UCSD-AML1 (cell line): Measurements from ENCODE around the gene JPH3.

Experiments used
- DNase-seq: peaks from one replicate; lab custom pipeline; 2025; ENCODE audit not compliant: unreplicated experiment; lab: John Stamatoyannopoulos, UW

Gene JPH3

DNA sequence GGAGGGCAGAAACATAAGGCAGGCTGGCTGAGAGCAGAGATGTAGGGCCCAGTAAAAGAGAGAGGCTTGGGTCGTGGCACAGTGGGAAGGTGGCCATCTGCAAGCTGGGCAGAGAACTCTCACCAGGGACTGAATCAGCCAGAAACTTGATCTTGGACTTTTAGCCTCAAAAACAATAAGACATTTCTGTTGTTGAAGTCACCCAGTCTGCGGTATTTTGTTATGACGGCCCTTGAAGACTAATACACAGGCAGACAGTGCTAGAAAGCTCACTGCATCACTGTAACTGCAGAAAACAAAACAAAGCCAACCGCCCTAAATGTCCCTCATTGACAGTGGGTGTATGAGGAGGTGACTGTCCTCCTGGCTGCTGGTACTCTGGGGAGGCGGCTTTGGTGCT is 3.9 kb upstream of the JPH3 start:
- DNase-seq = no peak

DNA sequence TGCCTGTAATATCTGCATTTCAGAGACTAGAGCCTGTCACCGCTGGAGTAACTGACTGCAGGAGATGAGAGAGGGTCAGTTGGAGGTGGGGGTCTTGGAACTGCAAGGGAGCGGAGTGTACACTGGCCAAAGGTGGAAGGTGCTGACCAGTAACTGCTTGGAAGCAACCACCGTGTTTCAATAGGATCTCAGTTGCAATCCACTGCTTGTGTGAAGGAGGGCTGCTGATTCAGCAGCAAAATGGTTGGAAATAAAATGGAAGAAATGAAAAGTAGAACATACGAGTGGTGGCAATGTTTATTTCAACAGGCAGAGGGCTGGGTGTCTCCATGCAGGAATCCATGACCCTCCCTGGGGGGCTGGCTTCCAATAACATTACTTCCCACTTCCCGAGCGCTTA is 2.1 kb upstream of the JPH3 start:
- no peak for DNase-seq

- DNase-seq = no peak
These were observed 817 bp upstream of the JPH3 start for GRCh38 chr16:87601401-87601981.

- DNase-seq = no peak
These were observed 744 bp downstream of the JPH3 start for GRCh38 chr16:87602821-87603683.

DNA sequence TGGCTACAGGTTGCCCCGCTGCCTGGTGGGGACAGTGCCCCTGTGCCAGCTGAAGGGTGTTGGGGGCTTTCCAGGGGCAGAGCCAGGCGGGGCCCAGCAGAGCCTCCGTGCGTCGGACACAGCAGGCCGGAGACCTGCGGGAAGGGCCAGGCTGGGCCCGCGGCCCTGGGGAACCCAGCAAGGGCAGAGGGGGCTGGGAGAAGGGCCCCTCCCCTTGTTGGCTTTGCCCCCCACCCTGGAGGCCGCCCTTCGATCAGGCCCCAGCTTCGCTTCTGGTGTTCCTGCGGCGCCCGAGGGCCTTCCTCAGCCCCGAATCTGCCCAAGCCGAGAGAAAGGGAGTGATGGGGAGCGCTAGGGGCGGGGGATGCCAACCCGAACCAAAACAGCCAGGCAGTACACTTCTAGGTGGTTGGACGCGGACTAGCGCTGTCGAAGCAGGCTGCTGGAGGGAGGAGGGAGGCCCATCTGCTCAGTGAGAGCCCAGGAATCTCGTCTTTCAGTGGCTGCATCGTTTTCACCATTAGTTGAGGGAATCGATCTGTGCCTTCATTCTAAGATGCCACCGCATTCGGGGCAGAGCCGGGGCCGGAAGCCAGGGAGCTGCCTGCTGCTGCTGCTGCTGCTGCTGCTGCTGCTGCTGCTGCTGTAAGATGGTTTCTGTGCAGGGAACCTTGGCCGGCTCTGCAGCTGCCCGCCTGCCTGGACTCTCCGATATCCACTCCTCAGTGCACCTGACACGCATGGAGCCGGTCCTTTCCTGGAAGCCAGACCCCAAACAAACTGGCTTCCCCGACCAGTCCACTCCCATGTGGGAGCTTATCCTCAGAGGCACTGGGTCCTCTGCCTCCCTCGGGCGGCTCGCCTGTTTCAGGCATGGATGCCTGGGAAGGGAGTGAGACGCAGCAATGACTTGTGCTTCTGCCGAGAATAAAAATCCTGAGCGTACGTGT is 1.7 kb downstream of the JPH3 start:
- DNase-seq = no peak

GRCh38 chr16:87604634-87605111 is 2.4 kb downstream of the JPH3 start:
- DNase-seq = no peak

- no peak for DNase-seq
These were observed 4.9 kb downstream of the JPH3 start for GRCh38 chr16:87607223-87607622.

DNA sequence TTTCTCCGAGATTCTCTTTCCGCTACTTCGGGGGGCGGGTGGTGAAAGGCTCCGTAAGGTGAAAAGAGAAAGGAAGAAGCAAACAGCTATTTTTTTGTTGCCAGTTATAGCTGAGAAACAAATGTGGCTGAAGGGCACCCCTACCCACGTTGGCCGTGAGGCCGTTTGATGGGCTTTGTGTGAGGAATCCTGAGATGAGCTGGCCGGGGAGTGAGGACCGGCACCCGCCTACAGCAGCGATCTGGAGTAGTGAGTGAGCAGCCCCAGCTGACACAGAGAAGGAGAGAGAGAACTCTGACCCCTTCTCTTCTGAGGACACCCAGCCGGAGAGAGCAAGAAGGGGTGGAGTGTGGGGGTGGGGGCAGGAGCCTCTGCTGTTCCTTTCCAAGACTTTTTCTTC is 5.6 kb downstream of the JPH3 start:
- no peak for DNase-seq

DNA sequence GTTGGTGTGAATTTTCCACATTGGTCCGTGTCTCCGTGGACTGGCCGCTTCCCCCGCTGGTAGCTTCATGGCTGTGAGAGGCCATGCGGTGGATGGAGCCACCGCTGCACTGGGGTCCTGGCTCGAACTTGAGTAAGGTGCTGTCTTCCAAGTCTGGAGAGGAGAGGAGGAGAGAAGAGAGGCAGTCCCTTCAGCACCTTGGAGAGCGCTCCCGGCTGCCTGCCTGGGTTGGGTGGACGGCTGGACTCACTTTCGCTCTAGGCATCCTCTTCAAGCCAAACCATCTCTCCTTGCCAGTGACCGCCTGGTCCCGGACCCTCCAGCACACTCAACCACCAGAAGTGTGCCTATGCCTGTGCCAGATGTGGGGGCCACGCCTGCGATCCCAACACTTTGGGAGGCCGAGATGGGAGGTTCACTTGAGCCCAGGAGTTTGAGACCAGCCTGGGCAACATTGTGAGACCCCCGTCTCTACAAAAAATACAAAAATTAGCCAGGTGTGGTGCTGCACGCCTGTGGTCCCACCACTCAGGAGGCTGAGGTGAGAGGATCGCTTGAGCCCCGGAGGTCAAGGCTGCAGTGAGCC is 6.2 kb downstream of the JPH3 start:
- peak; percentile 52 for DNase-seq

- no peak for DNase-seq
These were observed 7.7 kb downstream of the JPH3 start for GRCh38 chr16:87610026-87610425.

GRCh38 chr16:87611456-87611855 is 9.1 kb downstream of the JPH3 start:
- DNase-seq = no peak

DNA sequence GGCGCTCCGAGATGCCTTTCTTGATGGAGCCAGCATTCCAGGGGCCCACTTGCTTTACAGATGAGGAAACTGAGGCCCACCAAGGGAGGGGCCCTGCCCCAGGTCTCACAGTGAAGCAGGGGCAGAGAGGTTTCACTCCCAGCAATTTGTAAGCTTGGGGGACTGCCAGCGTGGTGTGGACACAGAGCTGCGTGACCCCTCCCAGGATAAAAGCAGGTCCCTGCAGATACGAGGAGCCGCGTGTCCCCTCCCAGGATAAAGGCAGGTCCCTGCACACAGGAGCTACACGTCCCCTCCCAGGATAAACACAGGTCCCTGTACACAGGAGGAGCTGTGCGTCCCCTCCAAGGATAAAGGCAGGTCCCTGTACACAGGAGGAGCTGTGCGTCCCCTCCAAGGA is 11.7 kb downstream of the JPH3 start:
- DNase-seq = no peak

GRCh38 chr16:87615621-87616041 is 13.3 kb downstream of the JPH3 start:
- DNase-seq = no peak

GRCh38 chr16:87616556-87616955 is 14.2 kb downstream of the JPH3 start:
- no peak for DNase-seq

- no peak for DNase-seq
These were observed 15.9 kb downstream of the JPH3 start for GRCh38 chr16:87618216-87618615.

GRCh38 chr16:87619360-87620200 is 17.3 kb downstream of the JPH3 start:
- no peak for DNase-seq

DNA sequence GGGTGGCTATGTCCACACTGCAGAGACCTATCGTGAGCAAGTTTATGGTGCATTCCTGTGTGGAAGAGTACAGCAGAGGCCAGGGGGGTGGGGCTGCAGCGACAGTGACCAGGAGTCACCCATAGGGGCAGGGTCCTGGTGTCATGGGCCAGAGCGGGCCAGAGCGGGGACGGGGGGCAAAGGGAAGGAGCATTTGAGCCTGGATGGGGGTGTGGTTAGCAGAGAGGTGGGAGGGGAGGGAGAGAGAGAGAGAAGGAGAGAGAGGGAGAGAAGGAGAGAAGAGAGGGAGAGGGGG is 17.8 kb downstream of the JPH3 start:
- DNase-seq = no peak

GRCh38 chr16:87621550-87621829 is 19.2 kb downstream of the JPH3 start:
- DNase-seq = no peak

GRCh38 chr16:87621976-87622713 is 19.8 kb downstream of the JPH3 start:
- no peak for DNase-seq

- no peak for DNase-seq
These were observed 20.5 kb downstream of the JPH3 start for GRCh38 chr16:87622756-87623319.
